ENCODE results near the gene XYLT1. TPM values are rescaled to one million over a fixed set of nuclear protein-coding genes. Genes with fewer than 3 reads are reported as not detected.
"Not testable (repeated sequence)": the region's sequence is repeated elsewhere in the genome, so short reads cannot be mapped to it uniquely, and the experiment has no call there.

Gene XYLT1
- total and polyA plus RNA-seq, 2 of the 13 experiments (the other 11 are each of a cell fraction or from before 2014, with no cell fraction given), result not detected

GRCh38 chr16:17335406-17335805 lies 135.4 kb downstream of the XYLT1 start:
- H3K9me3 ChIP-seq (ENCODE audit: low read length); H3K27ac ChIP-seq (ENCODE audit: extremely low read length, insufficient read depth, low read length); intact Hi-C loops (cut with micrococcal nuclease; ENCODE audit: unreplicated experiment); H3K4me3 ChIP-seq (replicated peaks in 1 of 3; ENCODE audit: insufficient read depth in 1 of 3, low read depth in 2 of 3, low read length in 3 of 3); H3K4me2 ChIP-seq (ENCODE audit: low read depth, low read length); CTCF ChIA-PET (ENCODE audit: low intra/inter-chr PET ratio, low total read pairs); H3K4me1 ChIP-seq (ENCODE audit: insufficient read depth, low read length); DNase-seq (ENCODE audit: low spot score); H3K9ac ChIP-seq (ENCODE audit: insufficient read depth, low read depth, low read length); H2AFZ ChIP-seq (ENCODE audit: low read length); H3K36me3 ChIP-seq (replicated peaks in 1 of 2; ENCODE audit: control insufficient read depth in 1 of 2, insufficient read depth in 2 of 2, low read length in 2 of 2); in situ Hi-C loops (cut with HindIII; ENCODE audit: extremely low pct_ligation_motif_present, low pct_unique_long_range_greater_than_20kb); H4K20me1 ChIP-seq (ENCODE audit: insufficient read depth, low read length); ATAC-seq; BruUV-seq (replicated peaks); POLR2A ChIA-PET; FAIRE-seq; H3K79me2 ChIP-seq (ENCODE audit: insufficient read depth, low read length): not testable (repeated sequence)
- peaks cover 2 to 14% of the 10 kb centered on the region in 2 experiments; a peak in 3 of 5 replicates for H3K27me3 ChIP-seq (ENCODE audit: control insufficient read depth in 1 of 2, insufficient read depth in 2 of 2, low read length in 2 of 2)
- WGBS (ENCODE audit: low lambda C conversion rate), result 45% methylated on average over 10 of the region's 10 CpGs

GRCh38 chr16:17334096-17334495 lies 136.7 kb downstream of the XYLT1 start:
- FAIRE-seq, result peak; percentile 28
- TF ChIP-seq JUNB (CRISPR knock-in tag; IDR thresholded peaks at IDR 0.05; ENCODE audit: borderline replicate concordance), result no peak
- no peak for TF ChIP-seq ZBTB25 (CRISPR knock-in tag; IDR thresholded peaks at IDR 0.05)
- no peak for TF ChIP-seq MAF1 (CRISPR knock-in tag; IDR thresholded peaks at IDR 0.05; ENCODE audit: borderline replicate concordance)
- TF ChIP-seq CHD4 (IDR thresholded peaks at IDR 0.05; ENCODE audit: borderline replicate concordance, low read length), result no peak
- TF ChIP-seq NFIC (IDR thresholded peaks at IDR 0.05; ENCODE audit: low read length), result no peak
- TF ChIP-seq HMG20A (CRISPR knock-in tag; IDR thresholded peaks at IDR 0.05; ENCODE audit: borderline replicate concordance), result no peak
- no peak for TF ChIP-seq EED (CRISPR knock-in tag; IDR thresholded peaks at IDR 0.05)
- no peak for TF ChIP-seq ZBTB43 (CRISPR knock-in tag; conservative IDR thresholded peaks at IDR 0.05)
- TF ChIP-seq ZNF317 (CRISPR knock-in tag; IDR thresholded peaks at IDR 0.05), result no peak
- TF ChIP-seq ZBTB4 (CRISPR knock-in tag; IDR thresholded peaks at IDR 0.05; ENCODE audit: borderline replicate concordance), result no peak
- no peak for TF ChIP-seq NFRKB (IDR thresholded peaks at IDR 0.05)
- no peak for TF ChIP-seq ATF4 (CRISPR knock-in tag; IDR thresholded peaks at IDR 0.05)
- TF ChIP-seq SIN3B (IDR thresholded peaks at IDR 0.05; ENCODE audit: low read length), result no peak

More at GRCh38 chr16:17334096-17334495, 136.7 kb downstream of the XYLT1 start:
- in situ Hi-C loops (cut with HindIII; ENCODE audit: extremely low pct_ligation_motif_present, low pct_unique_long_range_greater_than_20kb) (no loop called here), intact Hi-C loops (cut with micrococcal nuclease; ENCODE audit: unreplicated experiment) (no loop called here)
- H3K4me1 ChIP-seq (ENCODE audit: insufficient read depth, low read length), result no peaks in the 10 kb centered on the region
- CTCF ChIA-PET (ENCODE audit: low intra/inter-chr PET ratio, low total read pairs), result no interaction called here
- H3K36me3 ChIP-seq (replicated peaks in 1 of 2; ENCODE audit: control insufficient read depth in 1 of 2, insufficient read depth in 2 of 2, low read length in 2 of 2), result no peaks in the 10 kb centered on the region
- H3K27me3 ChIP-seq (ENCODE audit: control insufficient read depth in 1 of 2, insufficient read depth in 2 of 2, low read length in 2 of 2), result peaks cover 2 to 14% of the 10 kb centered on the region in 2 experiments; a peak in 3 of 5 replicates
- POLR2A ChIA-PET, result no interaction called here
- no peaks in the 10 kb centered on the region for H4K20me1 ChIP-seq (ENCODE audit: insufficient read depth, low read length)
- ATAC-seq (no peak), DNase-seq (ENCODE audit: low spot score) (no peak)
- H3K79me2 ChIP-seq (ENCODE audit: insufficient read depth, low read length), result no peaks in the 10 kb centered on the region
- no peaks in the 10 kb centered on the region for H3K9me3 ChIP-seq (ENCODE audit: low read length)
- 16% methylated on average over 5 of the region's 5 CpGs for WGBS (ENCODE audit: low lambda C conversion rate)
- H2AFZ ChIP-seq (ENCODE audit: low read length), result no peak overlapping the region
- H3K27ac ChIP-seq (ENCODE audit: extremely low read length, insufficient read depth, low read length), result no peak overlapping the region
- no peak overlapping the region for H3K4me2 ChIP-seq (ENCODE audit: low read depth, low read length)
- no TSS peak for BruUV-seq (replicated peaks)
- no peak overlapping the region for H3K9ac ChIP-seq (ENCODE audit: insufficient read depth, low read depth, low read length)
- no peak overlapping the region for H3K4me3 ChIP-seq (replicated peaks in 1 of 3; ENCODE audit: insufficient read depth in 1 of 3, low read depth in 2 of 3, low read length in 3 of 3)

Measured in HepG2 (cell line).